ENCODE measurements around the gene AARS1. TPM values are rescaled to one million over a fixed set of nuclear protein-coding genes. Genes with fewer than 3 reads are reported as not detected.
A peak's percentile ranks its signal among the peaks of the same experiment; 100 is the strongest.

The AARS1 gene
- polyA plus RNA-seq, 1 donor (not counting 4 experiments of a cell fraction or from before 2014, with no cell fraction given), result 83.7 TPM

DNA sequence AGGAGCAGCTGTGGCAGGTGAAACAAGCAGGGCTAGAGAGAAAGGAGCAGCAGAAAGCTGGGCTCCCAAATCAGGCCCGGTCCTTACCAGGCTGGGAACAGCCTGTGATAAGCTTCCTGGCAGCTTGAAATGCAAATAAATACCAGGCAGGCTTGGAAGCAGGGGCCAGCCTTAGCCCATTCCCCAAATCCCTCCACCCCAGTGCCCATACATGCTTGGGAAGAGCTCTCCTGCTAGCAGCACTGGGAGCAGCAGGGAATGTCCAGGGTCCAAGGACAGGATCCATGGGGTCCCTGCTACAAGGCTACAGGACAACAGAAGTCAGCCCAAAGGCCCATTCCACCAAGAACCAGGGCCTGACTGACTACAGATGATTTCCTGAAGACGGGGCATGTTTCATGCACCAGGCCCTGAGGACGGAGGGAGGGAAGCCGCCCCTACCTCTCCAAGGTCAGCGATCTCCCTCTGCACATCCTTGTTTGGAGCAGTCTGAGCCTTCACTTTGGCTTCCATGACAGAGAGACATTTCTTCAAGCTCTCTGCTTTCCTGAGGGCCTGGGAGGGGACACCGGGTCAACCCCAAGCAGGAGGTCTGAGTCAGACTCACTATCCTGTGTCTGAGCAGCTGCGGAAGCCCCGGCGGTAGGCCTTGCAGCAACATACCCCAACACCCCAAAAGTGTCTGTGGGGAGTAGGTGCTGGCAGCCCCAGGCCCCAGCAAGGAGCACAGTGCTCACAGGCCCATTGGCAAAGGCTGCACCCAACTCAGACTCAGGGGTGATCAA lies 34.9 kb downstream of the AARS1 start:
- H3K27me3 ChIP-seq (ENCODE audit: control insufficient read depth, extremely low read depth, insufficient read depth, low read length), result no peaks in the 10 kb centered on the region
- dilution Hi-C loops (cut with MboI; ENCODE audit: extremely low pct_ligation_motif_present, low sequenced_read_pairs), result no loop called here
- H3K9me1 ChIP-seq (ENCODE audit: control insufficient read depth, extremely low read depth, insufficient read depth, low read length), result peaks cover 2% of the 10 kb centered on the region
- H2AFZ ChIP-seq (ENCODE audit: control insufficient read depth, low read length), result no peak overlapping the region
- H3K36me3 ChIP-seq (ENCODE audit: control insufficient read depth in 2 of 2, extremely low read depth in 1 of 2, insufficient read depth in 2 of 2, low read length in 2 of 2), result peaks cover 49% of the 10 kb centered on the region in 2 experiments
- no peak overlapping the region for H3K4me2 ChIP-seq (ENCODE audit: control insufficient read depth, extremely low read depth, insufficient read depth, low read depth, low read length)
- no peak for TF ChIP-seq EZH2 (IDR thresholded peaks at IDR 0.05; ENCODE audit: low read length)
- TF ChIP-seq, protein P1, sequence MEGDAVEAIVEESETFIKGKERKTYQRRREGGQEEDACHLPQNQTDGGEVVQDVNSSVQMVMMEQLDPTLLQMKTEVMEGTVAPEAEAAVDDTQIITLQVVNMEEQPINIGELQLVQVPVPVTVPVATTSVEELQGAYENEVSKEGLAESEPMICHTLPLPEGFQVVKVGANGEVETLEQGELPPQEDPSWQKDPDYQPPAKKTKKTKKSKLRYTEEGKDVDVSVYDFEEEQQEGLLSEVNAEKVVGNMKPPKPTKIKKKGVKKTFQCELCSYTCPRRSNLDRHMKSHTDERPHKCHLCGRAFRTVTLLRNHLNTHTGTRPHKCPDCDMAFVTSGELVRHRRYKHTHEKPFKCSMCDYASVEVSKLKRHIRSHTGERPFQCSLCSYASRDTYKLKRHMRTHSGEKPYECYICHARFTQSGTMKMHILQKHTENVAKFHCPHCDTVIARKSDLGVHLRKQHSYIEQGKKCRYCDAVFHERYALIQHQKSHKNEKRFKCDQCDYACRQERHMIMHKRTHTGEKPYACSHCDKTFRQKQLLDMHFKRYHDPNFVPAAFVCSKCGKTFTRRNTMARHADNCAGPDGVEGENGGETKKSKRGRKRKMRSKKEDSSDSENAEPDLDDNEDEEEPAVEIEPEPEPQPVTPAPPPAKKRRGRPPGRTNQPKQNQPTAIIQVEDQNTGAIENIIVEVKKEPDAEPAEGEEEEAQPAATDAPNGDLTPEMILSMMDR (optimal IDR thresholded peaks at IDR 0.05 in 1 of 3, IDR thresholded peaks at IDR 0.05 in 1 of 3, conservative IDR thresholded peaks at IDR 0.05 in 1 of 3; ENCODE audit: extremely low read depth in 1 of 3, insufficient read depth in 2 of 3, low read length in 3 of 3), result peak in 1 of 3 experiments; percentile 0
- no peak overlapping the region for H3K9ac ChIP-seq (ENCODE audit: control insufficient read depth, extremely low read depth, insufficient read depth, low read length)
- H3K79me2 ChIP-seq (ENCODE audit: control insufficient read depth, insufficient read depth, low read length), result peaks cover 18% of the 10 kb centered on the region
- no peak for FAIRE-seq
- H3K4me1 ChIP-seq (ENCODE audit: control insufficient read depth, extremely low read depth, insufficient read depth, low read length), result no peaks in the 10 kb centered on the region
- H3K4me3 ChIP-seq (ENCODE audit: control insufficient read depth in 2 of 3, extremely low read depth in 1 of 3, insufficient read depth in 2 of 3, low read depth in 1 of 3, low read length in 3 of 3), result no peak overlapping the region
- peaks cover 12% of the 10 kb centered on the region for H4K20me1 ChIP-seq (ENCODE audit: control insufficient read depth, extremely low read depth, insufficient read depth, low read length)
- DNase-seq (ENCODE audit: low read depth, low spot score), result no peak
- H3K27ac ChIP-seq (ENCODE audit: control insufficient read depth, insufficient read depth, low read length), result no peak overlapping the region
- H3K9me3 ChIP-seq (ENCODE audit: control insufficient read depth, low read depth, low read length), result no peaks in the 10 kb centered on the region

DNA sequence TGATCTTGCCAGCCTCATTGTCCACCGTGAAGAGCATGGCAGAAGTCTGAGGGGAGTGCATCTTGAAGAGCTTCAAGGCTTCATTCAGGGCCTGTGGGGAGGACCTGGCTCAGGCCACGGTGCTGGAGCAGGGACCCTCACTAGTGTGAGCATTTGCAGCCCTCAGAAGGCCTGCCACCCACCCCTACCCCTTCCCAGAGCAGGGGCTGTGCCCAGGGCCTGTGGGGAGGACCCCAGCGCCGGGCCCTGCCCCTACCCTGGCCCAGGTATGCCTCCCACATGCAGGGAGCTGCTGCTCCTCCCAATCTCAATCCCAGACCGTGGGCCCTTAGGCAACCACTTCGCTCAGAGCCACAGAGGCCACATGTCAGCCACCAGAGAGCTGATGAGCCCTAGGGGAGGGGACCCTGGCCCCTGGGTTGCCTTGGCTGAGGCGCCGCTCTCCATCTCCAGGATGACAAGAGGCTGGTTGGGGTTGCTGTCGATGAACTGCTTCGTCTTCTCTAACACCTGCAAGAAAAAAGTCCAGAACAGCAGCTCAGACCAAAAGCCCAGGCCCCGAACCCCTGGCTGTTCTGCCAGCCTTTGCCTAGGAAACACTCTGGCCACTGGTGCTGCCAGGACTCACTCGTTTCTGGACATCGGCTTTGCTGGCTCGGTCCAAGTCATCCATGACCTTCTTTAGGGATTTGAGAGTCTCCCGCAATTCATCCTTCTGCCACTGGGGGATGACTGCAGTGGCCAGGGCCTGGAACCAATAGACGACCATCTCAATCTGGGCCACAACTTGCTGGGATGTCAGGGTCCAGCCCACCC lies 35.8 kb downstream of the AARS1 start:
- Histone ChIP-seq H4K20me1 (ENCODE audit: control insufficient read depth, extremely low read depth, insufficient read depth, low read length) (peaks cover 12% of the 10 kb centered on the region), H3K27ac (ENCODE audit: control insufficient read depth, insufficient read depth, low read length) (no peak overlapping the region), H3K9me1 (ENCODE audit: control insufficient read depth, extremely low read depth, insufficient read depth, low read length) (peaks cover 2% of the 10 kb centered on the region), H3K4me1 (ENCODE audit: control insufficient read depth, extremely low read depth, insufficient read depth, low read length) (no peaks in the 10 kb centered on the region), H3K9ac (ENCODE audit: control insufficient read depth, extremely low read depth, insufficient read depth, low read length) (no peak overlapping the region), H3K9me3 (ENCODE audit: control insufficient read depth, low read depth, low read length) (no peaks in the 10 kb centered on the region), H3K4me2 (ENCODE audit: control insufficient read depth, extremely low read depth, insufficient read depth, low read depth, low read length) (no peak overlapping the region), H3K79me2 (ENCODE audit: control insufficient read depth, insufficient read depth, low read length) (peaks cover 24% of the 10 kb centered on the region), H3K36me3 (ENCODE audit: control insufficient read depth in 2 of 2, extremely low read depth in 1 of 2, insufficient read depth in 2 of 2, low read length in 2 of 2) (peaks cover 41 to 42% of the 10 kb centered on the region in 2 experiments), H3K4me3 (ENCODE audit: control insufficient read depth in 2 of 3, extremely low read depth in 1 of 3, insufficient read depth in 2 of 3, low read depth in 1 of 3, low read length in 3 of 3) (no peak overlapping the region), H2AFZ (ENCODE audit: control insufficient read depth, low read length) (no peak overlapping the region), H3K27me3 (ENCODE audit: control insufficient read depth, extremely low read depth, insufficient read depth, low read length) (no peaks in the 10 kb centered on the region)
- dilution Hi-C loops (cut with MboI; ENCODE audit: extremely low pct_ligation_motif_present, low sequenced_read_pairs), result no loop called here
- FAIRE-seq (no peak), DNase-seq (ENCODE audit: low read depth, low spot score) (no peak)
- no peak for TF ChIP-seq EZH2 (IDR thresholded peaks at IDR 0.05; ENCODE audit: low read length)
- TF ChIP-seq, protein P1 (optimal IDR thresholded peaks at IDR 0.05 in 1 of 3, IDR thresholded peaks at IDR 0.05 in 1 of 3, conservative IDR thresholded peaks at IDR 0.05 in 1 of 3; ENCODE audit: extremely low read depth in 1 of 3, insufficient read depth in 2 of 3, low read length in 3 of 3), result peak; percentile 45 to 67 (median 64)

Measured in keratinocyte (primary cell).